Stimulated activated CD8-positive, alpha-beta memory T cell treated with anti-CD3 and anti-CD28 coated beads, Interleukin-2, amount 100 ng/mL, for 1 hour (primary cell): ENCODE measurements around the gene SLC23A1.
"Not testable (repeated sequence)": the region's sequence is repeated elsewhere in the genome, so short reads cannot be mapped to it uniquely, and the experiment has no call there.

Experiments used
- DNase-seq, 2 donors: peaks; one replicate each; pipeline ENCODE4 v3.0.0-alpha.2; 2020; ENCODE audit warnings: low read depth in 2 of 2

SLC23A1 gene

DNA sequence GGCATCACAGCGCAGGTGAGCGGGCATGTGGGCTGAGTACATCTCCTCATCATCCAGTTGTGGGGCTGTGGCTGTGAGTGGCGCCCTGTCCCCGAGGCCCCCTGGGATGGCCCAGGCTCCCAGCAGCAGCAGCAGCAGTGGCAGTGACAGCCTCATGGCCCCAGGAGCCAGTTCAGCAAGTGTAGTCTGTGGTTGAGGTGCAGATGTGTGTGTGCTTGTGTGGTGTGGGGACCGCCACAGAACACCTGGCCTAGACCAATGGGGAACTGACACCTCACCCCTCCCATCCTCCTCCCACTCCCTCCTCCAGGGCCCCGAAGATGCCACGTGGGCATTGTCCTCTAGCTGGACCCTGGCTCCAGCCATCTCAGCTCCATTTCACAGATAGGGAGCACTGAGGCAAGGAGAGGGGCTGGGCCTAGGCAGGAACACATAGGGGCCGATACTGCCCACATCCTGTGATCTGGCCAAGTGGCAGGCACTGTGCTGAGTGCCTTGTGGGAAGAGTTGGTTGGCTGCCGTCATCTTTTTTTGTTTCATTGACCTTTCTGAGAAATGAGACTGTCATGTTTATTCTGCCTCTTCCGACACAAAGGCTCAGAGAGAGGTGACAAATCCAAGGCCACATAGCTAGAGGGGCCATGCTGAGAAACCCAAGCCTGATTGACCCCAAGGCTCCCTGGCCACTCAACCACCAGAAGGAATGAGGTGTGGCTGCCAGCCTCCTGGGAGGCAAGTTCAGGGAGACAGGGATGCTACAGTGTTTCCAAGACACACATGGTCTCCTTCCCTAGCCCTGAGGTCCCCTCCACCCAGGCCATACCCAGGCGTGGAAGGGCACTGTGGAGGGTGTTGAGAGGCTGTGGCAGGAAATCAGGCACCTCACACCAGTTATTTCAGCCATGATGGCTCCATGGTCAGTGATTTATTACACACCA, 6.9 kb upstream of the SLC23A1 start, which contains the start of gene MZB1:
MZB1 (minus strand) TSS at position 213 of the 938 bp plus-strand sequence; CDS start at position 156, 57 bp downstream.
- peak; percentile 27 for DNase-seq

DNA sequence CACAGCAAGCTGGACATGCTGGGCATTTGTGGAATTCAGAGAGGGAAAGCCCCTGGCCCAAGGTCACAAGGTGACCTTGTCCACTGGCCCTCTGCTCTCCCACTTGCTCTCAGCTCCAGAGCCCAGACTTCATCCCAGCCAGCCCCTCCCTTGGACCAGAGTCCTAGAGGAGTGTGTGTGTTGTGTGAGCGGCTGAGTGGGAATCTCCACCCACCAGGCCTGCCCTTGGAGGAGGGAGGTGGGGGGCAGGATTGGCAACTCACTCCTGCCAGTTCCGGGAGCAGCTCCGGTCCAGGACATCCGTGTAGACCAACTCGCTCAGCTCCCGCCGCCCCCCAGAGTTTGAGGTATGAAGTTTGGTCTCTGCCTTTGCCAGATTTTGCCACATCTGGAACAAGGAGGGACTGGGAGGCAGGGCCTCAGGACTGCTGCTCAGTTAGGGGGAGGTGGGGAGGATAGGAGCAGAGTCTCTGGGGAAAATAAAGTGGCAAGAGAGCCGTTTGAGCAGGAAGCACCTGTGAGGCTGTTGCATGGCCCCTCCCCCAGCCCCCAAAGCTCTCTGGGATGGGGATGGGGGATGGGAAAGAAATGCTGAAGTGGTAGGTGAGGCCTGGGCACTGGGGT, 5.2 kb upstream of the SLC23A1 start:
- DNase-seq: no peak

- DNase-seq: no peak
These were observed 4.6 kb upstream of the SLC23A1 start for GRCh38 chr5:139387611-139388197.

DNA sequence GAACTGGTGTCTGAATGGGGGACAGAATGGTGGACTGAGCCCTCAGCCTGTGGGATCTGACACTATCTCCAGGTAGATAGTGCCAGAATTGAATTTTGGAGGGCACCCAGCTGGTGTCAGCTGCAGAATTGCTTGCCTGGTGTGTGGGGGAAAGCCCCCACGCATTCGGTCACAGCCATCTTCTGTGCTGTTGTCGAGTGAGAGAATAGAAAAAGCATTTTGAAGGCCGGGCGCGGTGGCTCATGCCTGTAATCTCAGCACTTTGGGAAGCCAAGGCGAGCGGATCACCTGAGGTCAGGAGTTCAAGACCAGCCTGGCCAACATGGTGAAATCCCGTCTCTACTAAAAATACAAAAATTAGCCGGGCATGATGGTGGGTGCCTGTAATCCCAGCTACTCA, 3.9 kb upstream of the SLC23A1 start:
- DNase-seq: not testable (repeated sequence)

- DNase-seq: no peak
These were observed 2.9 kb upstream of the SLC23A1 start for GRCh38 chr5:139386050-139386438.

DNA sequence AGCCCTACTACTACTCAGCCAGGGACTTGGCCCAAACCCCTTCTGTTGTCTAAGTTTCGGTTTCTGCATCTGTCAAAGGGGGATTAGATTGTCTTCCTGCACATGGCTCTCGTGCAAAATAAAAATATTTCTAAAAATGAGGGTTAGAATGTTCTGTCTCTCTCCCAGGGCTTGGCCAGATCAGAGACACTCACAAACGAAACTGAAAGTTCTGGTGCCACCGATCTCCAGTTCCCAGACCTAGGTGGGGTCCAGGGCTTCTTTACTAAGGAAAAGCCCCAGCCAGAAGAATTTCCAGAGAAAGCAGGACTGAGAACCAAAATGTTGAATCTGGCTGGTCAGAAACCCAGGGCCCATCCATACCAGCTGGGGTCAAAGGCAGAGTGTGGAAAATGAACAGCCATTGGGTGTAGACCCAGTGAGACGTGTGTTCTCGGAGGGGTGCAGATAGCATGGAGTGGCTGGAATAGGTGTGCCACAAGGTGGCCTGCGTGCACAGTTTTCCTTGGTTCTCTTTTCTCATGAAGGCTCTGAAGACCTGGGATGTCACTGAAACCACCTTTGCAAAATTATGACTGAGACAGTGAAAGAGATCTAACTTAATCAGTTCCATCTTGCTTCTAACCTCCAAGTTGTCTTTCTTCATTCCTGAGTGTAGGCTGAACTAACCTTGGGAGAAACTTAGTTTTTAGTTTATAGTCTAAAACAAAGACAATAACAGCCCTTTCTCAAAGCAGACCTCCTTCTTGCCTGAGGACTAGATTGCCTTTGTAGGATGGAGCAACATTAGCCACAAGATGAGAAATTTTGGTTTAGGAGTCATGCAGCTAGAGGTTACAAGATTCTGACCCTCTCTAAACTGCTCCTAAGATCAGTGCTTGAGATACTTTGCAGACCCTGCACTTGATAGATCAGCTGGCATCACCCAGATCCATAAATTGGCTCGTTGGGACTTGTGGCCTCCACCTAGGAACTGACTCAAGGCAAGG, 2.3 kb upstream of the SLC23A1 start:
- no peak for DNase-seq

DNA sequence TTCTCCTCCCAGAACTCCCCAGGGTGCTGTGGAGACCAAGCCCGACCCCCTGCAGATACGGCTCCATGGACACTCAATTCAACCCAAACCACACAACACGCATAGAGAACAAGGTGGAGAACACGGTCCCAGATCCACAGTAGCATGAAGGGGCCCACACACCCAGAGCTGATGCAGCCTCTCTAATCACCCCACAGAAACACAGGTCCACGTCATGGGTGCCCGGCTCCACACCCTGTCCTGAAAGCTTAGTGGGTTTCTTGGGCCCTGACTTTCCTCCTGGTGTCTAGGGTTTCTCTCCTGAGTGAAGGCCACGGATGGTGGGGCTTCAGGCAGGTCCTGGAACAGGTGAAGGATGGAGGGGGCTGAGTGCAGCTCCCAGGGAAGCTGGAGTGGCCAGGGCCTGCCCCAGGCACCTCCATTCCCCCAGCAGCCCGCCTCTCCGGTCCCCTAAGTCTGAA, 1.5 kb upstream of the SLC23A1 start:
- no peak for DNase-seq

DNA sequence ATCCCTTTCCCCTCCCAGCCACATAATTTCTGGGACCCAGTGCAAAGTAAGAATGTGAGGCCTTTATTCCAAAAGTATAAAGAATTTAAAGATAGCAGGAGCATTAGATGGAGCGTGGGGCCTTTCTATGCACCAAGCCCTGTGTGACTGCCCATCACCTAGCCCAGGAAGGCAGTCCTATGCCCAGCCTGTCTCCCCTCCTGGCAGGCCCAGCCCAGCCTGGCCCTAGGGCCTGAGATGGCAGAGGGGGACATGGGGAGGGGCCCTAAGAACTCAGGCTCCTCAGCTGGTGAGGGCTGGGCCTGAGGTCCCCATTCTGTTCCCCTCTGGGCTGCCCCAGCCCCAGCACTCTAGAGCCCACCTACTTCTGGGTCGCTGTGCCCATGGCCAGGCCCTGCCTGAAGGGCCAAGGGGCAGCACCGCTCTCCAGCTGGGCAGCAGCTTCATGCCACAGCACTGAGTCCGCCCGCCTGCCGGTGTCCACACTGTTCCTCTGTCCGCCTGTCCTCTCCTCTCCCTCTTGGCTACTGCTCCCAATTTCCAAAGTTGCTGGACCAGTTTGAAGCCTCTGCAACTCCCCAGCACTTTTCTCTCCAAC, 995 bp upstream of the SLC23A1 start:
- DNase-seq: no peak

DNA sequence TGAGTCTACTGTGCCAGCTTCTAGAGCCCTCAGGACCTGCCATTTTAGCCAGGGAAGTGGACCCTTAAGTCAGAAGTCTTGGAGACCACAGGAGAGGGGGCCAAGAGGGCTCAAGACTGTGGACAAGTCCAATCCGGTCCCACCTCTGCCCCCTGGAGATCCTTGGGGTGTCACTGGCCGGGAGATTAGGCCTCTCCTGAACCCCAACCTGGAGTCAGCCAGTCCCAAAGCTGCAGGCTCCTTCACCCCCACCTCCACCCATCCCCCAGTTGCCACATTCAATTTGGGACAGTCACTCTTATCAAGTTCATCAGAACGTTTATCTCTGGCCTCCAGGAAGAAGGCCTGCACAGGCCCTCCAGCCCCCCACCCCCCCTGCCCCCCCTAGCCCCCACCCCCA, 290 bp downstream of the SLC23A1 start:
- DNase-seq: no peak

GRCh38 chr5:139381837-139382761, 998 bp downstream of the SLC23A1 start:
- DNase-seq: no peak

GRCh38 chr5:139379626-139380449, 3.3 kb downstream of the SLC23A1 start:
- DNase-seq: no peak

DNA sequence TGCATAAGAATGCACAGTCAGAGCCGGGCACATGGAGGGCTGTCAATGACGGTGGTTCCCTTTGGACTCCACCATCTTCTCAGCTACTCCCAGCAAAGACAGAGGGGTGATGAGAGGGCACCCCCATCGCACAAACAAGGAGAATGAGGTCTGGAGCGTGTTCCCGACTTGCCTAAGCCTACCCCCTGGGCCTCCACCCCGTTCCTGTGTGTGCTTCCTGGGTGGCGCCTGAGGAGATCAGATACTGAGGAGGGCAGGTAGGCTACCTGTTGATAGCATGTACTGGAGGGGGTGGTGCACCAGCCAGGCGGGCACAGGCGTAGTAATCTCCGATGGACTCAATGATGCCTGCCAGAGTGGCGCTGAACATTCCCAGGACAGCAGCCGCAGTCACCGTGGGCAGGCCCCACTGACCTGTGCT, 4.1 kb downstream of the SLC23A1 start:
- DNase-seq: no peak

- DNase-seq: no peak
These were observed 4.8 kb downstream of the SLC23A1 start for GRCh38 chr5:139378101-139378825.

- no peak for DNase-seq
These were observed 5.9 kb downstream of the SLC23A1 start for GRCh38 chr5:139377226-139377625.

DNA sequence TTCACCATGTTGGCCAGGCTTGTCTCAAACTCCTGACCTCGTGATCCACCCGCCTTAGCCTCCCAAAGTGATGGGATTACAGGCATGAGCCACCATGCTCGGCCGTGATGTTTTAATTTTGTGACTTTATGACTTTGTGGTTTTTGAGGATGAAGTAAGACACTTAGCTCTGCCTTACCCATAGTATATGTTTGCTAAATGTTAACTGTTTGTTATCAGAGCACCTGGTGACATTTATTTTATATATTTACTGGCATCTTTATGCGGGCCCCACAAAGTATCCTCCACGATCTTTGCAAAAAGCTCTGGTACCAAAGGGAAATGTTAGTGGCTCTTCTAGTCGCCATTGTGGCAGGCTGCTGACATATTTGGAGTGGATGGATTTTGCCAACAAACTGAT, 6.7 kb downstream of the SLC23A1 start:
- DNase-seq: no peak

DNA sequence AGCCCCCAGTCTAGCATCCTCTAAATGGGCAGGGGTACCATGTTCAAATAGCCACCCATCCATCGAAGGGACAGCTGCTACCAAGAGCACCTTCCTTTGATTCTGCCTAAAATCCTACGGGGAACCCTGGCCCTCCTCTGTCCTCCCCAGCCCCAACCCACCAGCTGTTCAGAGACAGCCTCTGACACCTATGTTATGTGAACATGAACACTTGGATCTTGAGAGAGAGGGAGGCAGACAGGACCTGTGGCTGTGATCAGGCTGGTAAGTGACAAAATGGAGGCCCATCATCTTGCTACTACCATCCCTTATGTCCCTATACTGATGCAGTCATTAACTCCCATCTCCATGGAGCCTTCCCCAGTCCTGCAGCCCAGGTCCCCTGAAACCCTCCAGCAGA, 8.2 kb downstream of the SLC23A1 start:
- no peak for DNase-seq

- DNase-seq: no peak
These were observed 11.3 kb downstream of the SLC23A1 start for GRCh38 chr5:139371482-139372435.
